T-helper 1 cell (primary cell): ENCODE results near the gene RMC1.
"Not testable (repeated sequence)": the region's sequence is repeated elsewhere in the genome, so short reads cannot be mapped to it uniquely, and the experiment has no call there.

Source experiments
- DNase-seq, 5 donors: peaks; one replicate each; pipeline ENCODE4 v3.0.0-alpha.2; 2012 to 2020

The RMC1 gene

DNA sequence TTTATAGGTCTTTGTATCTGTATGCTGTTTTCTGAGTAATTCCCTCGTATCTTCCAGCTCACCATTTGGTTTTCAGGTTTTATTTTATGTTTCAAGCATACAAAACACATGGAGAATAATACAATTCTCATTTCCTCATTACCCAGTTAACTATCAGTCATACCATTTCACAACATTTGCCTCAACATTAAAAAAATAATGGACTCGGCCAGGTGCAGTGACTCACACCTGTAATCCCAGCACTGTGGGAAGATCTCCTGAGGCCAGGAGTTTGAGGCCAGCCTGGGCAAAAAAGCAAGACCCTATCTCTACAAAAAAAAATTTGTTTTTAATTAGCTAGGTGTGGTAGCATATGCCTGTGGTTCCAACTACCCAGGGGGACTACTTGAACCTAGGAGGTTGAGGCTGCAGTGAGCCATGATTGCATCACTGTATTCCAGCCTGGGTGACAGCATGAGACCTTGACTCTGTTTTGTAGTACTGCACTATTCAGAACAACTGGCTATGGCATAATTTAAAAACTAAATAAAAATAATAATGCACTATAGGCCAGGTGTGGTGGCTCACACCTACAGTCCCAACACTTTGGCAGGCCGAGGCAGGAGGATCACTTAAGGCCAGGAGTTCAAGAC is 62.7 kb downstream of the RMC1 start:
- DNase-seq: no peak

DNA sequence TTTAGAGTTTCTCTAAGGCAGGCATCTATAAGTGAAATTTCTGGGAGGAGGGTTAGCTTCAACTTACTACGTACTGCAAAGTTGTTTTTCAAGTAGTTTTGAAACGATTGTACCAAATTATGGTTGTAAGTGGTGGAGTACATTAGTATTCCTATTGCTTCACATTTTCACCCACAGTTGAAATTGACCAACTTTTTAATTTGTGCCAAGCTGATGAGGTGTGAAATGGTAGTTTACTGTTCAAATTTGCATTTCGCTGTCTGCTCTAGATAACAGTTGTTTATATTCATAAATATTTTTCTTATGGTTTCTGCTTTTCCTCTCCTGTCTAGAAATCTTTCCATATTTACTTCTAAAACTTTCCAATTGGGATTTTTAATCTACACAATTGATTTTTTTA is 64.4 kb downstream of the RMC1 start:
- no peak for DNase-seq

DNA sequence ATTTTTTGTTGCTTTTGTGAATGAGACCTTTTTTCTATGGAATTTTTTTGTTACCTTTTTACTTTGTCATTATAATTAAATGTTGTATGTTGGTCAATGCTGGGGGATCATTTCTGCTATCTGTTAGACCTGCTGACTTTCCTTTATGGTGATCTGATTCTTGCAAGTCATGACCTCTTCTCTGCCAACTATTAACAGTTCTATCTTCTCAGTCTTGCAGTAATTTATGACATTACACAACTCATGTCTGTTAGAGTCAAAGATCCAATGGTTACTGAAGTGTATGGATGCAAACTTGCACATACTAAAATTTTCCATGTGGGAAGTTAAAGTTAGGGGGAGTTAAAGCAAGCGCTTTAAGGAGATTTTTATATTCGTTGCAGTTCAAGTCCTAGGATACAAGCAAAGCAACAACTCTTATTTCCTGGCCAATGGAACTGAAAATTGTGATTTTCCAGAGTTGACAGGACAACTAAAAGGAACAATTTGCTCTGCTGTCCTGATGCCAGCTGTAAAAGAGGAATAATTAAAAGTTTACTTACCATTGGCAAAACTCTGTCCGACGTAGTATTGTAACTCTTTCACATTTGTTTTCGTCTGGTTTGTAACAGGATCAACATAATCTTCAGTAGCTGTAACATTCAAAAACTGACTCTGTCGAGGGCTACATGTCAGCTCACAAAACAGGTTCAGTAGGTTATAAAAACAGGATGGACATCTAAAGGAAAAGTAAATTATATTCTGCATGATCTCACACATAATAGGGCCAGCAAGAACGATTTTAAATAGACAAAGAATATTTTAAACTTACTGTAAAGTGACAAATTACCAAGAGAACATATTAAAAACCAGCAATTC is 65.2 kb downstream of the RMC1 start:
- no peak for DNase-seq

DNA sequence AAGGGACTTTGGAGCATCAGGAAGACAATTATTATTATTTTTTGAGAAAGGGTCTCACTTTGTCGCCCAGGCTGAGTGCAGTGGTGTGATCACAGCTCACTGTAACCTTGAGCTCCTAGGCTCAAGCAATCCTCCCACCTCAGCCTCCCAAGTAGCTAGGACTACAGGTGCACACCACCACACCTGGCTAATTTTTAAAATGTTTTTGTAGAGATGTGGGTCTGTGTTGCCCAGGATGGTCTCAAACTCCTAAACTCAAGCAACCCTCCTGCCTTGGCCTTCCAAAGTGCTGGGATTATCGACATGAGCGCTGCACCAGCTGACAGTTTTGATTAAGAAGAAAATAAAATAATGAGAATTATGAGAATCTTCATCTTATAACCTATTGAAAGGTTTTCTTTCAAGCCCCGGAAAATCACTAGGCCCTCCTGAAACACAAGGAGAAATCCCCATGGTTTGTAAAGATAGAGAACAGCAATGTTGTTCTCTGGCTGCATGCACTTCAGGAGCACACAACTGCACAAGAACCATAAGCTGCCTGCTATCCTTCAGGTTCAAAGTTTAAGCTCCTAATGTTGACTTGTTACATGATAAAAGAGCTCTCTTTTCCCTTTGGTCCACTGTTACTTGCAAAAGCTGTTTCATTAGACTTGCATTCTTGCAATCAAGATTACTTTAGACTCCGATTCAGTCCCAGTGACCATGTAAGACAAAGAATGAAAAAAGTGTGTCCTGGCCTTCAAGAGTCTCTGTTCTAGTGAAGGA is 66.2 kb downstream of the RMC1 start:
- DNase-seq: no peak

DNA sequence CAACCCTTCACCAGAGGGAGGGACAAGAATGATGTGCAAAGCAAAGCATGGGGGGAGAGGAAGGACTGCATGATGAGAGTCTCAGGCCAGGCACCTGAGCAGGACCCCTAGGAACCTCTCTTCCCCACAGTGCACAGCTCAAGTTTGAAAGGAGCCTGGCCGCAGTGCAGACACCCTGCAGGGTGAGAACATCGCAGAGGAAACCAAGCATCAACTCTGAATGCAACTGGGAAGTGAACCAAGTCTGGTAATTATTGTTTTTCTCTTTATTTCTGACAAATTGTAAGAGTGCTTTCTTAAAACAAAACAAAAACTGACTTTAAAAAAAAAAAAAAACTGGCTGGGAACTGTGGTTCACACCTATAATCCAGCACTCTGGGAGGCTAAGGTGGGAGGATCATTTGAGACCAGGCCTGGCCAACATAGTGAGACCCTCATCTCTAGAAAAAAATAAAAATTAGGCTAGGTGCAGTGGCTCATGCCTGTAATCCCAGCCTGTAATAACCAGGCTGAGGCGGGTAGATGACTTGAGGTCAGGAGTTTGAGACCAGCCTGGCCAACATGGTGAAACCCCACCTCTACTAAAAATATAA is 67.7 kb downstream of the RMC1 start:
- DNase-seq: no peak

DNA sequence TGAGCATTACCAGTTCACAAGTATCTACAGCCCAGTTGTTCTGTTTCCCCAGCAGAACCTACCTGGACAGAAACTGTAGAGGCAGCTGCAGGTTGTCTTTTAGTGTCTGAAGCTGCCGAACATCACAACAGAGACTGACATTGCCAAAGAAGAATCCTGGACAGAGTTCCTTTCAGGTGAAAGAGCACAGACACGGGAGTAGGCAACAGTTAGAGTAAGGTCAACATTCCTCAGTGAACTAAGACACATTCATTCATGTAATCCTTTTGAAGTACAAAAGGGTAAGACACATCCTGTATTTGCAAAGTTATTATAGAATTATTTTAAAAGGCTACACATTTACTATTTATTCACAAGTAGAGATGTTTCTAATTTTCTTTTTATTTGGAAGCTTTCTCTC is 68.7 kb downstream of the RMC1 start:
- no peak for DNase-seq

DNA sequence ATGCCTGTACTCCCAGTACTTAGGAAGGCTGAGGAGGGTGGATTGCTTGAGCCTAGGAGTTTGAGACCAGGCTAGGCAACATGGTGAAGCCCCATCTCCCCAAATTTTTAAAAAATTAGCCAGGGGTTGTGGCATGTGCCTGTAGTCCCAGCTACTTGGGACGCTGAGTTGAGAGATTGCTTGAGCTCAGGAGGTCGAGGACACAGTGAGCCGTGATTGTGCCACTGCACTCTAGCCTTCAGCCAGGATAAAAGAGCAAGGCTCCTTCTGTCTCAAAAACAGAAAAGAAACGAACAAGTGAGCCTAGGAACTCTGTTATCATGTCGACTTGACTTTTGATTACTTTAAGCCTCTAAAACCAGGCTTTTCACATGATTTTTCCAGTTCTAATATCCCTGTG is 69.3 kb downstream of the RMC1 start:
- no peak for DNase-seq

DNA sequence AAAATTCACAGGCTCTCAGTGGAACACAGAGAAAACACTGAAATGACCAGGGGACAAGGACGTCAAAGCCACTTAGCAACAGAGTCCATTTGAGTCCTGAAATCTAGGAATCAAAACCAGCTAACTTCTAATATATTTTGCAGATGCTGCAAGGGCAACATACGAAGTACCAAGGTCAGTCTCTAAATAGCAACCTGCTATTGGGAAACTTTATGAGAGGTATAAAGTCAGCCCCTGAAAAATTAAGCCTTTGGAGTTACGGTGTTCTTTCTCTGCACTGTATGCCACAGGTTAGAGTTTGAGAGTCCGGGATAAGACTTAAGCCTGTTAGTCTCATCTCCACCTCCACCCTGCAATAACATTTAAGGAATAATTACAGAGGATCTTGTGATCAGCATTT is 69.7 kb downstream of the RMC1 start:
- no peak for DNase-seq

DNA sequence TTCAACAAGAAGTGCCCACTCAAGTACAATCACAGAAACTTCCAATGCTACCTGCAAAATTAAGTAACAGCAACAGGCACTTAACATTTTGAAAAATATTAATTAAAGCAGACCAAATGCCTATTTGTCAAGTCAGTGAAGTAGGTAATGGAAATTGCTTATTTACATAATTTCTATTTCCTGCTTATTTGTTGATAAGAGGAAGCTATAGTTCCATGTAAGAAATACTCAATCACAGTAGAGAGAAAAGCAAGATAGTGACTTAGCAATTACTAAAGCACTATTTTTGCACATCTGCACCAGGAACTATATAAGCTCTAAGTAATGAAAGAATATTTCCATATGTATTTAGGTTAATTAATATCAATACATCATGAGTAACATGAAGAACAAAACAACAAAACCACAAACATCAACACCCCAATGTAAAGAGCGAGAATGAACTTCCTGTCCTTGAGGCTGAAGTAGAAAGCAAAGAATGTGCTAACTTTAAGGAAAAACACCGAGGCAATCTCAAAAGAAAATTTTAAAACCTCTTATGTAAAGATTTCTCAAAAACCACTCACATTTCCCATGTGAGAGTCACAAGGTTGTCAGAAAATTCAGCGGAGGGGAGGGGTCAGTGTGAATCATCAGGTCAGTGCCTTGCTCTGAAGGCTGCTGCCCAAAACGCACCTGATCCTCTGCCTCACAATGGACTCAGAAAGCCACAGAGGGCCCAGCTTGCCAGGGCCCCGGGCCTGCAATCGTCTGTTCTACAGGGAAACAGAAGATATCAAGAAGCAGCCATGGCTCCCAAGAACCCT is 70.5 kb downstream of the RMC1 start:
- peak in 2 of 5 donors; percentile 8 to 65 for DNase-seq

DNA sequence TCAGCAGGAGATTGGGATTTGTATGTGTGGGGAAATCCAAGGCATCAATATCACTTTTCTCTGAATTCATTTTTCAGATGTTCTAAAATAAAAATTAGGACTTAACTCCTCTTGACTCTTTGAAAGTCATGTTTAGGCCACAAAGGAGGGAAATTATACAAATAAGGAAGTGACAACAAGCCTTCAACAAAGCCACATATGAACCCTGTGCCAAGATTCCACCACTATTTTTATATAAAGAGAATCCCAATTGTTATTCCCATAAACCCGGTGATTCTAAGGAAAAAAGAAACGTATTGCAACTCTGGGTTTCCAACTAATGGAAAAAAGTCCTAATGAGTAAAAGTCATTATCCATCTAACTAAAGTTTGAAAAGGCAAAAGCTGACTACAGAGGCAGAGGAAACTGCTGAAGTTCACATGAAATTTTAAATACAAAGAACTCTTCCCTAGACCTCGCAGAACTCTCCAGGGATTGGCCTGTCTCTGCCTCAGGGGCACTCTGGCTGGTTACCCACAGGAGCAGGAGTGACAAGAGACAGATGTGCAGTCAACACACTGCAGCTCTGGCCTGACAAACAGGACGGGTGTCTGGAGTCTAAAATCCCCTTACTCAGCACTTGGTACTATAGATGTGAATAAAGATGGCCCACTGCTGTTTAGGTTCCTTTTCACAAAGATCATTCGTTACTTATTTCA is 71.4 kb downstream of the RMC1 start:
- DNase-seq: peak in 1 of 5 donors; percentile 6

DNA sequence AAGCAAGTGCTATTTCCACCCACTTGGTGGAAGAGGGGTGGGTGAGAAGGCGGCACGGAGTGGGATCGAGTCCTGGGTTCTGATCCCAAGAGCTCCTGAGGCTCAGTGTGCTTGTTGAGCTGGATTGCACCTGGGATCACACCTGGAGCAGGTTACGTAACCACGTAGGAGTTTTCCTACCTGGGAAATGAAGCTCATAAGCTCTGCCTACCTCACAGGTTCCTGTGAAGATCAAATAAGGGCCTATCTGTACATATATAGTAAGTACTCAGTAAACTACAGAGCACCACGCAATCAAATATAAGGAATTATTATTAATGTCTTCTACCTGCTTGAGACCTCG is 72.0 kb downstream of the RMC1 start:
- no peak for DNase-seq

DNA sequence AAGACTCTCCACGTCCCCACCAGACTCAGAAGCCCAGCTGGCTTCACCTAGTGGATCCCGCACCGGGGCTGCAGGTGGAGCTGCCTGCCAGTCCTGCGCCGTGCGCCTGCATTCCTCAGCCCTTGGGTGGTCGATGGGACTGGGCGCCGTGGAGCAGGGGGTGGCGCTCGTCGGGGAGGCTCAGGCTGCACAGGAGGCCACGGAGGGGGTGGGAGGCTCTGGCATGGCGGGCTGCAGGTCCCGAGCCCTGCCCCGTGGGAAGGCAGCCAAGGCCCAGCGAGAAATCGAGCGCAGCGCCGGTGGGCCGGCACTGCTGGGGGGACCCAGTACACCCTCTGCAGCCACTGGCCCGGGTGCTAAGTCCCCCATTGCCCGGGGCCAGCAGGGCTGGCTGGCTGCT is 74.2 kb downstream of the RMC1 start:
- DNase-seq: not testable (repeated sequence)

DNA sequence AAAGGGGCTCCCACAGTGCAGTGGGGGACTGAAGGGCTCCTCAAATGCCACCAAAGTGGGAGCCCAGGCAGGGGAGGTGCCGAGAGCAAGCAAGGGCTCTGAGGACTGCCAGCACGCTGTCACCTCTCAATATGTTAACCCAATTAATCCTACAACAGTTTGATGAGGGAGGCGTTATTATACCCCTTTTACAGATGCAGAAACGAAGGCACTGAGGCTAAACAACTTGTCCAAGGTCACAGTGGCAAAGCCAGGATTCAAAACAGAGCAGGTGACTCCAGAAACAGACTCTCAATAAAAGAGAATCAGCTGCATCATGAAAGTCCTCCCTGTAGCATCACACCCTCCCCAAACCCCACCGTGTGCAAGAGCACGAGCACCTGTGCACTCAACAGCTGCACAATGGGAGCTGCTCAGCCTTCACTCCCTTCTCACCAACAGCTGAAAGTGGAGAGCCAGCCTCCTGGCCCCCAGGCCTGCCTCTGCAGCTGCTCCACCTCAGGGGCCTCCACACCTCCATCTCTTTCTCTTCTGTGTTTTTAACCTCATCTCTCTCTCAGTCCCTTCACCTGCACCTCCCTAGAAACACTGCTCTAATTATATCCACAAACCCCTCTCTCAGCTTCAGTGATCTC is 74.9 kb downstream of the RMC1 start:
- no peak for DNase-seq

DNA sequence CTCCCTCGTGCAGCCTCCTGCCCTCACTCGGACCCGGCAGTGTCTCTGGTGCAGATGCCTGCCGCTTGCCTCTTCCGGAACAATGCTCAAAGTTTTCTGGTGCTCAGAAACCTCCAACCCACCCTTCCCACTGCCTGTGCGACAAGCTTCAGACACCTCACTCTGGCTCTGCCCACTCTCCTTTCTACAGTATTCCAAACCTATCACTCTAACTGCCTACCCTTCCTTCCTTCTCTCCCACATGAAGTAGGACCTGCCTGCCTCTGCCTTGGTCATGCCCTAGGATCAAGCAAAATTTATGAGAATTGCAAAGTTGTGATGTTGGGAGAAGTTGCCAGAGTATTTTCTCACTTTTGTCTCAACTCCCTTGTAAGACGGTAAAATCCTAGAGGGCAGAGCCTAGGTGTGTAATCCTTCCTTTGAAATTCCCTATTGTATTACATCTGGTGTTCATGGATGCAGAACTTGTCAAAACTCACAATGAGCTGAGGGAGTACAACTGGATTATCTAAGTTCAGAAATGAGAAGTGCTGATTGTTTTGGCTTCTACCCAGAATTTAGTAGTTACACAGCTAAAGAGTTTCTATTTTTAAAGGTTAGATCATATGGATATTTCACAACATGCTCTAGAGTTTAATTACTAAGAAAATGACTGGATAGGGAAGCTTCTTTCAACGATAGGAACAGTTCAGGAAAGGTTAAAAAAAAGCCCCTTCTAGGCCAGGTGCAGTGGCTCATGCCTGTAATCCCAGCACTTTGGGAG is 75.8 kb downstream of the RMC1 start:
- no peak for DNase-seq

DNA sequence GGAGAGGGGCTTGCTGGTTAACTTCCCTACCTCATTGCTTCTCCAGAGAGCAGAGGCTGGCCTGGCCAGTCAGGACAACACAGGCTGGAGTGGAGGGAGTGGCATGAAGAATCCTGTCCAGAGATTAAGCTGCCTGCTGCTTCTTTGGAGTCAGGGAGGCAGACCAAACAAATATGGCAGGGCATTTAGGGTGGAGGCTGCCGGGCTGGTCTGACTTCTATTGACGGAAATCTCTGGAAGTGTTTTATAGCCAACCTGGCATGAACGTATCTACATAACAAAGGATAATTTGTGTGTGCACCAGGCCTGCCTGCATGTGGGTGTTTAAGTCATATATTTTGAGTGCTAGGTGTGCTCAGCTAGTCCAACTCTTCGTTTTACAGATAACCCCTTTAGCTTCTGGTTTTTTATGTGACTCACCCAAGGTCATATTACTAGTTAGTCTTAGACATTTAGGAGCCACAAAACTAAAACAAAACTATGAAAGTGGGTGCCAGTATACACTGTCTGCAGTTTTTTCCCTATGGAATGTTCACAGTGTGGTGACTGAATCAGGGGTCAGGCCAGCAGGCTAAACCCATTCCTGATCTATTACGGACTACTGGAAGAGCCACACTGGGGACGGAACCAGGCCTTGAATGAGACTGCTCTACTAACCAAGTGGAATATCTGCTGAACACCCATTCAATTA is 77.5 kb downstream of the RMC1 start:
- no peak for DNase-seq
